GM18868 (cell line): Measurements from ENCODE around the gene RNU1-1.
A peak's percentile ranks its signal among the peaks of the same experiment; 100 is the strongest.
"Not testable (repeated sequence)": the region's sequence is repeated elsewhere in the genome, so short reads cannot be mapped to it uniquely, and the experiment has no call there.

Experiments
- ATAC-seq: cut with Tn5 transposase; IDR thresholded peaks from one replicate; pipeline ENCODE4 v1.9.1; 2021; ENCODE audit warnings: mild to moderate bottlenecking, moderate library complexity; ENCODE audit not compliant: unreplicated experiment

RNU1-1 gene

DNA sequence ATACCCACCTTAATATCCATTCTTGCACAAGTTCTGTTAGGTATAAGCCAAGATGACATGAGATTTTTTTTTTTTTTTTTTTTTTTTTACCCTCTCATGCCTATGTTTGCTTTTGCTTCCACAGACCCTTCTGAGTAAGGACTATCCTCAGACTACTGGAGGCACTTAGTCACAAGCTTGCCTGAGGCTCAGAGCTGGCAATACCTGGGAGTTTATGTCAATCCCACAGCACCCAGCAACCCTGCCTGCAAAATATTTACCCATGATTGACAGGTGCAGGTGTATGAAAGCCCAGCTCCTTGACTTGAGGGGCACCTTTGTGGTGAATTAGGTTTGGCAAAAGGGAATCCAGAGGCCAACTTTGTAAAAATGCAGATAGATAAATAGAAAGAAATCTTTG lies 11.7 kb upstream of the RNU1-1 start:
- not testable (repeated sequence) for ATAC-seq

DNA sequence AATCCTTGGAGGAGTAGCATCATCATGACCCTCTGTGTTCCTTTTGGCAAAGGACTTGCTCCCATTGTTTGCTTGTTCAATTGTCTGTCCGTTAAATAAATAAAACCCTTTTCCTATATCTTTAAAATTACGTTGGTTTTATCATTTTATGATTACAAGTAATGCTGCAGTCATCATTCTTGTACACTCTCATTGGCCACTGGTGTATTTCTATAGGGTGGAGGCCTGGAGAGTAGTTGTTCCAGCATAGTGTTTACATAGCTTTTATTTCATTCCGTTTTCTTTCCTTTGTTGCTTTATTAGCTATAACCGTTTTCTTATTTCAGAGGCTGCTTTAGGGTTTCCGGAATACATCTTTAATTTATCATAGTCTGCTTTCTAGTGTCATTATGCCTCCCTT lies 7.6 kb upstream of the RNU1-1 start:
- not testable (repeated sequence) for ATAC-seq

DNA sequence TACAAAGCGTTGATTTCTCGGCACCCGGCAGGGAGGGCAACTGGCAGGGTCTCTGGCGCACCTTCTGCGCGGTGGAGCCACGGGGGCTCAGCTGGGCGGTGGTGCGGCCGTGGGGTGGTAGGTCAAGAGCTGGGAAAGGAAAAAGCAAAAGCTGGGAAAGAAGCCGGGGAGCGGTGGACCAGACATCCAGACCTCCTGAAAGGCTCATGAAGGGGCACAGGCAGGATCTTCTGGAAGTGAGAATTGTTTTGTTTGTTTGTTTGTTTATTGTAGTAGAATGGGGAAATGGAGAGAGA lies 7.2 kb upstream of the RNU1-1 start:
- ATAC-seq, result no peak

DNA sequence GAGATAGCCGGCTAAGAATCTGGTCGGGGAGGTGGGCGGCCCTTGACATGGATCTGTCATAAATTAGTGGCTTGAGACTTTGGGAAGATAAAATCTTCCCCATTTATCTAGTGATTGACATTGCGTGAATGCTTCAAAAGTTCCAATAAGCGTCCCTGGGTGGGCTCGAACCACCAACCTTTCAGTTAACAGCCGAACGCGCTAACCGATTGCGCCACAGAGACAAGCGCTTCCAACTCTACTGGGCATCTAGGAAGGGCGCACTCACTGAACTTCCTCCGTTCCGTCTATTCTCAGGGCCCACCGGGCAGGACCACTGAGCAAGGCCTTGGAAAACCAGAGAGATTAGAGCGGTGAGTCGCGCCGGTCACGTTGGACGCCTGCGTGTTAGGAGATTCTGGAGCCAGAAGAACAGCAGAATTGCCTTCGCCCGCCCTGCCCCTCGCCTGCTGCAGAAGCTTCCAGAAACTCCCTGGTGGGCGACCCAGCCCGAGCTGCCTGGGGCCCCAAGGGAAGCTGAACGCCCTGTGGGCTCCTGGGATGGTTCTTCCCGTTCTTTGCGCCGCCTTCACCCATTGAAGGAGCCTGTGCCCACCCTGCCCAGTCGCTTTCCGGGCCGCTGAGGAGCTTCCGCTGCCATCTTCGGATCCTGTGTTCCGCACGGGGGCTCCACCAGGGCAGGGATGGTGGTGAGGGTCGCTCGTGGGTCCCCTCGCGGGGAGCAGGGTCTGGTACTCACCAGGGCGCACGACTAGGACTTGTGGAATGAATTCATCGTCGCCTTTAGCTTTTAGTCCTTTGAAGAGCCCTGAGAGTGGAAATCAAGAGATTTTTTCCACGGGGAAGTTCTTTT lies 6.6 kb upstream of the RNU1-1 start:
- not testable (repeated sequence) for ATAC-seq

DNA sequence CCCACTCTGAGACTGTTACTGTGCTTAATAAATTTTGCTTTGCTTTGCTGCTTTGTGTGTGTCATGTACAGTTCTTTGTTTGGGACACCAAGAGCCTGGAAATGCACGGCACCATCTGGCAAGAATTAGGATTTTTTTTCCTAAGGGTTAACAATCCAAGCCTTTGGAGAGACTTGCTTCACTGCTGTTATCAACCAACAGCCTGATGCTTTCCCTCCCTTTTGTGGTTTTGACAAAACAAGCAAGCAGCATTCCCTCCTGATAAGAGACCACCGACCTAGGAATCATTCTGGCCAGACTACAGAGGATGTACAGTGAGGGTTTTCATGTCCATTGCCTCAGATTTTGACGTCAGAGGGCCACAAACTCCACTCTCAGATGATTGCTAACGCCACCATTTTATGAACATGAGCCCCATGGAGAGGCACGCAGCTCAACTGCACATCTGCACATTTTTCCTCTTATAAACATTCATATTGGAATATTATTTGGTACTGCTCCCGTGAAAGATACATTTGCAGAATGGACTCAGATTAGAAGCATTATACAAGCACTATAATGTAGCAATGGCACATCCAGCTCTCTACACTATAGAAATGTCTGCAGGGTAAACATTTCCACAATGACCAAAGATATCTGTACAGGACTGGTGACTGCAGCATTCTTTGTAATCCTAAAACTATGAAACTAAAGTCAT lies 5.3 kb upstream of the RNU1-1 start:
- ATAC-seq, result not testable (repeated sequence)

DNA sequence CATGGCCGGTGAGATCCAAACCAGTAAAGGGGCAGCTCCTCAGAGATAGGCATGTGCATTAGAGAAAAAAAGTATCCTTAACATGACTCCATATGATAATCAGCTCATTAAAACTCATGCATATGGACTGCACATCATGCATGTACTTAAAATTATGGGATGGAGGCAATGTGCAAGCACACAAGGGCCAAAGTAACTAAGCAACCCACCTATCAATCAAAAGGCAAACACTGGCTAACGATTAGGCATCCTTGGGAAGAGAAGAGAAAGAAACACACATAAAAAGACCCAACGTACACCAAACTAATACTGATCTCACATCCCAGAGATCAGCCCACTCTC lies 4.8 kb upstream of the RNU1-1 start:
- ATAC-seq, result not testable (repeated sequence)

DNA sequence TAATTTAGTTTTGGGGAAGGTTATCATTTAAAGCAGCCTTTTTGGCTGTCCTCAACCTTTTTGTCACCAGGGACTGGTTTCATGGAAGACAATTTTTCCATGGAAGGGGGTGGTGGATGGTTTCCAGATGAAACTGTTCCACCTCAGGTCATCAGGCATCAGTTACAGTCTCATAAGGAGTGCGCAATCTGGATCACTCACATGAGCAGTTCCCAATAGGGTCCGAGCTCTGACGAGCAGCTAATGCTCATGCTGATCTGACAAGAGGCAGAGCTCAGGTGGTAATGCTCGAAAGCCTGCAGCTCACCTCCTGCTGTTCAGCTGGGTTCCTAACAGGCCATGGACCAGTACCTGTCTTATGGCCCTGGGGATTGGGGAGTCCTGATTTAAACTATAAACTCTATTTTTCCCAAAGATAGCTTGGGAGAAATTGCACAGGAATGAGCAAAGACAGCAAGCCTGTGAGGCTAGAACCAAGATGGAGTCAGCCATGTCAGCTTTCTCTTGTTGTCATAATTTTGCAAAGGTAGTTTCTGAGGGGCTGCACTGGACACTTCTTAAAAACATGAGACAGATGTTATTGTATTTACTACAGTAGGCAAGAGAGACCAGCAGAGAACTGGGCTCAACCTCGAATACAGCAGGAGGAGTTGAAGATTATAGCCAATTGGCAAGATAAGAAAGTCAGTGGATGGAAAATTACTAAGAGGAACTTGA lies 2.8 kb upstream of the RNU1-1 start:
- not testable (repeated sequence) for ATAC-seq

DNA sequence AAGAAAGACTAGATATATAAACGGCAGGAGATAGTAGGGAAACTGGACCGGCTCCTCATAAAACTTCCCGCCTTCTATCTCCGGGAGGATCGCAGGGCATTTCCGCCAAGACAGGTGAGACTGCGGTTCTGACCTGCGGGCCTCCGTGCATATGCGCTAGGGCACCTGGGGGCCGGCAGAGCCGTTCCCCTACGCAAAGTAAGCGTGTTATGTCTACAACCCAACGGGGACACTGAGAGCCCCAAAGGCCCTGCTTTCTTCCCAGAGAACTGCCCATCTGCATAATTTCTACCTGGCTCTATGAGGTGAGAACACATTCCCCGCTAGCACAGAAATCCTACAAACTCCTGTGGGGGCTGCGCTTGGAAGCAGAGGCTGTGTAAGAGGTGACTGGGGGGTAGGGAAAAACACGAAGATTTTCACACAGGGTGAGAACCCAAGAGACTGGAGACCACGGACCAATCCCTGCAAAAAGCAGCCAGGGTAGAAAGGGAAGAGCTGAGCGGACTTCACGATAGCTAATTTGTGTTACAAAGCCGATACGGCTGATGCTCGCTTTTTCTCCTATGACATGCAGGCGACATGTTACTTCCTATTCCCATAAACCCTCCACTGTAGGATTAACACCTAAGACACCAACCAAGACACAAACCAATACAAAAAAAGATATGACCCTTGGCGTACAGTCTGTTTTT lies 526 bp downstream of the RNU1-1 start:
- peak; percentile 84 for ATAC-seq

DNA sequence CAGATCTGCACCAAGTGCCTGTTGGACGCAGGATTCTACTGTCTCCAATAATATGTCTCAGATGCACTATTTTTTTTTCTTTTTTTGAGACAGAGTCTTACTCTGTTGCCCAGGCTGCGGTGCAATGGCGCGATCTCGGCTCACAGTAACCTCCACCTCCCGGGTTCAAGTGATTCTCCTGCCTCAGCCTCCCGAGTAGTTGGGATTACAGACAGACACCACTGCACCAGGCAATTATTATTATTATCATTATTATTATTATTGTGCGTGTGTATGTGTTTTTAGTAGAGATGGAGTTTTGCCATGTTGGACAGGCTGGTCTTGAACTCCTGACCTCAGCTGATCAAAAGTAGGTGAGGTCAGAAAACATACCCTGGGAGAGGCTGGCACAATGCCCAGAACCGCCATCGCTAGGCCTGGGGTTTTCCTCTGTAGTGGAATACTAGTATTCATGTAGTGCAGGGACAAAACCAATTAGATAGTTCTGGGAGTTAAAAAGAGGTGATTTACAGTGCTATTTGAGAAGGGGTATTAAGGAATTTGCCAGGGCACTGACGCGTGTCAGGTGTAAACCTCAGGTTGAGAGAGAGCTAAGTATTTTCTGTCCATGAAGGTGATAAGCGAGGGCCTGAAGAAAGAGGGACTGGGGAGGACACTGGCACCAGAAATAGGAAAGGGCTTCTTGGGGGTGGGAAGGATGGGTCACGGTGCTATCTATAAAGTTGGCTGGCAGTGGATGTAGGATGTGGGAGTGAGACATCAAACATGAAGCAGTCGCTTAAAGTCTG lies 1.3 kb downstream of the RNU1-1 start:
- not testable (repeated sequence) for ATAC-seq

DNA sequence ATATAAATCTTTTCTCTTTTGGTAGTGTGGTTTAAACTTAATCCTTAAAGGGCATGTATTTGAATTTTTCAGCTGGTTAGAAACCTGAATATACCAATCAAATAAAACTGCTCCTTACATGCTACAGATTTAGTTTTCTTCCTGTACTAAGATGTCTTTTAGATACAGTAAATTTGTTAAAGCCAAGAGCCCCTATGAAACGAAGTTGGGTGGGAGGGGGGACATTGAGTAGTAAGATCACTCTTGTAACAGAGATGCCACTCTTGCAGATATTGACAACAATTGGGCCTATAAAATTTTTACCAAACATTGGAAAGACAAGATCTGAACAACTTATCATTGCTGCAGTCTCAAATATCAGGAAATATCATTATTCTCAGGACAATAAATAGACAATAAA lies 2.2 kb downstream of the RNU1-1 start:
- ATAC-seq, result not testable (repeated sequence)

DNA sequence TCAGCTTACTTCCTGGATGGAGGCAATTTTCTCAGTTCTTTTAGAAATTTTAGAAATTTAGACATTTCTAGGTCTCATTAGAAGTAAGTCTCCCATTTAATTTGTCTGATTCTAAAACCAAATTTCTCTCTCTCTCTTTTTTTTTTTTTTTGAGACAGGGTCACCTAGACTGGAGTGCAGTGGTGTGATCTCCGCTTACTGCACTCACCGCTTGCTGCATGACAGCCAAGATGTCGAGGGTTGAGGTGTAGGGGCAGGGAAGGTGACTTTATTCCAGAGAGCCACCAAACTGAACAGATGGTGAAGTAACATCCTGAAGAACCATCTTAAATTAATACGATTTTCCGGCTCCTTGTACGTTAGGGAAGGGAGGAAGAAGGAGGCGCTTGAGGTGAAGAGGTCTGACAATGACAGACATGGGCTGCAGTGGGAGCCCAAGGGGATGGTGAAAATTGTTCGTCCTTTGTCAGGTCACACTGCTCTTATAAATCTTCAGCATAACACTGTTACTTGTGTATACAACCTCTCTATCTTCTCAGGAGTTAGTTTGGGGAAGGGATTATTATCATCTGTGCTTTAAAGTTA lies 5.1 kb downstream of the RNU1-1 start:
- not testable (repeated sequence) for ATAC-seq

DNA sequence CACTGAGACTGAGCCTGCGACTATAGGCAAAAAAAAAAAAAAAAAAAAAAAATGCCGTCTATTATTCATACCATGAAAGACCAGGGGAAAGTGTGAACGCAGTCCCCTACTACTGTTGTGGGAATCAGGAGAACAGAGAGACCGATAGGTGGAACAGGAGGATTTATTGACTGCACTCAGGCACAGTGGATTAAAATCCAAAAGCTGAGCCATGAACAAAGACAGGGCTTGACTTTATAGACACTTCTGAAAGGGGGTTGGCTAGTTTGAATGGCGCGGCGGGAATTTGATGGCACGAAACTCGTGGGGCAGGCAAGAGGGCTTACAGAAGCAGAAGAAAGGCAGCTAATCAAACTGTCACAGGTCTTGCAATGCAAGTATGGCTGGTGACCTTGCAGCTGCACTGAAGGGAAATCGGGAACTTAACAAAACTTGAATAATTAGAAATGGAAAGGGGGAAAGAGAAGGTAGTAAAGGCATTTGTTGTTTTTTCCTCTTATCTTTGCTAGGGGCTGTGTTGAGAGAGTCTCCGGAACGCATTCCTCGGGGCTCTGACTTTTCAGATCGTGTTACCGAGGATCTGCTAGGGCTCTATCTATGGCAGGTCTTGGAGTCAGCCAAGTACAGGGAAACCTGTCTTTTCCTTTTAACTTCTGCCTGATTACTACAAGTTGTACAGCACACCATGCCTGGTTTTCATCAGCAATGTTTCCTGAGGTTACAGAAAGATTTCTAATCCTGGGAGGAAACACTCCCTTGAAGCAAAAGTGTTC lies 7.5 kb downstream of the RNU1-1 start:
- ATAC-seq, result not testable (repeated sequence)

DNA sequence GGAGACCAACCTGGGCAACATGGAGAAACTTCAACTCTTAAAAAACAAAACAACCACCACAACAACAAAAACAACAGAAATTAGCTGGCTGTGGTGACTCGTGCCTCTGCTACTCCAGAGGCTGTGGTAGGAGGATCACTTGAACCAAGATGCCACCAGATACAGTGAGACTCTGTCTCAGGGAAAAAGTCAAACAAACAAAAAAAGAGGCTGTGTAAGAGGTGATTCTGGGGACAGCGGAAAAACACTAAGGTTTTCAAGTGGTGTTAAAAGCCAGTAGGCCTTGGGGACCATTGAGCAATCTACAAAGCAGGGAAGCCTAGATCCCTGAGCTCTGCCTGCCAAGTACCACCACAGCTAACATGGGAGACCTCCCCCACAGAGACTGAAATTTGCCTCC lies 8.2 kb downstream of the RNU1-1 start:
- not testable (repeated sequence) for ATAC-seq

DNA sequence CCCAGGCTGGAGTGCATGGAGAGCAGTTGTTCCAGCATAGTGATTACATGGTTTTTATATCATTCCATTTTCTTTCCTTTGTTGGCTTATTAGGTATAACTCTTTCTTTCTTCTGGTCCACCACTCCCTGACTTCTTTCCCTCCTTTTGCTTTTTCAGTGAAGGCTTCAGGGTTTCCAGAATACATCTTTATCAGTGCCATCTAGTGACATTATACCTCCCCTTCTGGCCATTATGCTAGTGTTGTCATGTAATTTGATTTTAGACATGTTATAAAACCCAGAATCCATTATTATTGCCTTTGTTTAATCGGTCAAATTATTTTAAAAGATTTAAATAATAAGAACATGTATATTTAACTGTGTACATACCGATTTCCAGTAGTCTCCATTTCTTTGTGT lies 10.6 kb downstream of the RNU1-1 start:
- no peak for ATAC-seq

DNA sequence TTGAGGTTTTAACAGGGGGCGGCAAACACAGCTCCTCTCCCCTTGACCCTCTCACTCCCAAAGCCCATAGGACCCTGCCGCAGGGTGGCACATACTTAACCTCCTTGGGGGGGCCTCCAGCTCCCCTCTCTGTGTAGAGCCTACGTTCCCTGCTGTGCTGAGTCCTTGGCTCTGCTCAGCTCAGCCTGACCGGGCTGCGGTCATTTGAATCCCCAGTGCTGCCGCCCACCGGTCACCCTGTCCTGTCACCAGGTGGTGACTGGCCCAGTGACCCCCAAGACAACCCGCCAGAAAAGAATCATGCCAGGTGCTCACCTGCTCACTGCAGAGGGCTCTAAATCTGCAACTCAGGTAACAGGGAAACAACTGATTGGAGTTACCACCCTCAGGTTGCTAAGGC lies 12.6 kb downstream of the RNU1-1 start:
- ATAC-seq, result not testable (repeated sequence)

DNA sequence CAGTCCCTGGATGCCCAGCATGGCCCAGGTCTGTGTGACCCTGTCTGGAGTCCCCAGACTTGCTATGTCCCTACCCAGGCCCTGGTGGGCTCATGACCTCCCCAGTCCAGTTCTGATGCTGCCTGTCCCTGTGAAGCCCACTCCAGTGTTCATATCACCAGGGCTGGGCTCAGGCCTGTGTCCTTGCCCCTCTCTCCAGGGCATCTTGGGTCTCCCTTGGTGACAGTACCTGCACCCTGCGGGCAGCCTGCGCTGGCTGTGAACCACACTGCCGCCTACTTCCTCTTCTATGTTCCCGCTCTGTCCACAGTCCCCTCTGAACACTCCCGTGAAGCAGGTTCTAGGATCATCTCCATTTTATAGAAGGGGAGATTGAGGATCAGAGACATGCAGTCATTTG lies 13.1 kb downstream of the RNU1-1 start:
- not testable (repeated sequence) for ATAC-seq

DNA sequence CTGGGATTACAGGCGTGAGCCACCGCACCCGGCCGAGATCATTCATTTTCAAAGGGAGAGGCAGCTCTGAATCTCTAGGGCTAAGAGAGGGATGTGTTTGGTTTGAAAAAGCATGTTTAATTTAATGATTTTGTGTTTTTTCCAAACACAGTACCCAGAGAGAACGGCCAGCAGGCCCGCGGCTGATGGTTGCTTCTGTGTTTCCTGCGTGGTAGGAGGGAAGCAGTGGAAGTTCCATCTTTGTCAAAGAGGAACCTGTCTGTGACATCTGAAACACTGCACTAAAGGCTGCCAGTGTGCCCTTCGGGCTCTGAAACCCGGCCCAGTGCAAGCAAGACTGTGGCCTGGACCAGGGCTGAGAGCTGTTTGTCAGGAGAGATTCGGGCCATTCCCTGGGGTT lies 13.6 kb downstream of the RNU1-1 start:
- ATAC-seq, result not testable (repeated sequence)

DNA sequence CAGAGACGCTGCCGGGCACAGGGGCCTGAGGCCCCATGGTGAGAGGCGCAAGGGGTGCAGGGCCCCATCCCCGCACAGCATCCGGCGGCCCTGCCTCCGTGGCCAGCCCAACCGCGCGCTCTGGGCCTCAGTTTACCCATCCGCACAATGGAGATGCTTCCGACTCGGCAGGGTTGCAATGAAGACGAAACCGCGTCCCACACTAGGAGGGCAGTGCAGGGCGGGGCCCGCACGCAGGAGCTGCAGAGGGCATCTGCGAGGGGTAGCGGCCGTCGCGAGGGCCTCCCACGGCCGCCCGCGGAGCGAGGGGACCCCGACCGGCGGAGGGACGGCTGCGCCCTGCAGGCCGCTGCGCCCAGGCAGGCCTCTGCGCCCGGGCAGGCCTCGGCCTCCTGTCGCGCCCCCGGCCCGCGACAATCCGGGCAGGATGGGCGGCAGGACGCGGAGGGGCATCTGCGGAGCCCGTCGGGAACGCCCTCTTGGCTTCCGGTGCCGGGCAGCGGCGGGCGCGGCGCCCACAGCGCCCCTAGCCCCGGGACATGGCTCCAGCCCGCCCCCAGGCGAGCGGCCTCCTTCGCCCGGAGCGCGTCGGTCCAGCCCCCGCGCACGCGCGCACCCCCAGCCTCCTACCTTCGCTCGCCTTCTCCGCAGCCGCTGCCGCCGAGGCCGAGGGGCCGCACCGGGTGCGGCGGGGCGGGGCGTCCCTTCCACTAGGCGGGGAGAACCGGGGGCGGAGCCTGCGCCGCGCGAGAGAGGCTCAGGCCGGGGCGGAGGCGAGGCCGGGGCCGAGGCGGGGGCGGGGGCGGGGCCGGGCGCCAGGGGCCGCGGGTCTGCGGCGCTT lies 15.3 kb downstream of the RNU1-1 start:
- peak; percentile 84 for ATAC-seq
